OCI-LY1 (cell line): ENCODE data around the gene TSPAN12.

Experiments used
- H2AFZ ChIP-seq: fragments of 200-600 bp; sonication (generic), shearing (Covaris generic); 2 replicates; pipeline ENCODE4 v1.6.0; 2014; ENCODE audit warnings: antibody characterized with exemption, mild to moderate bottlenecking, low read length
- H3F3A ChIP-seq: fragments of 200-600 bp; sonication (generic), shearing (Covaris generic); 2 replicates; pipeline ENCODE4 v1.6.0; 2014; ENCODE audit warnings: mild to moderate bottlenecking, antibody characterized with exemption, low read length, moderate library complexity; ENCODE audit not compliant: insufficient read depth
- H3K27ac ChIP-seq: fragments of 200-600 bp; sonication (generic); 2 replicates; pipeline ENCODE4 v1.5.1; 2014; ENCODE audit warnings: low read length, mixed run types, mild to moderate bottlenecking, low read depth; ENCODE audit not compliant: poor library complexity, severe bottlenecking
- H3K27me3 ChIP-seq: fragments of 200-600 bp; sonication (generic); 2 replicates; pipeline ENCODE4 v1.6.0; 2014; ENCODE audit warnings: antibody characterized with exemption, mild to moderate bottlenecking, low read length, moderate library complexity; ENCODE audit not compliant: insufficient read depth
- H3K36me3 ChIP-seq: fragments of 200-600 bp; sonication (generic); 2 replicates; pipeline ENCODE4 v1.6.1; 2014; ENCODE audit warnings: mild to moderate bottlenecking, antibody characterized with exemption, low read length, moderate library complexity, mixed read lengths; ENCODE audit not compliant: insufficient read depth
- H3K4me1 ChIP-seq: fragments of 200-600 bp; sonication (generic); 2 replicates; pipeline ENCODE4 v1.5.1; 2014; ENCODE audit warnings: mild to moderate bottlenecking, low read length, moderate library complexity; ENCODE audit not compliant: insufficient read depth, severe bottlenecking
- H3K4me2 ChIP-seq: fragments of 200-600 bp; sonication (generic), shearing (Covaris generic); 2 replicates; pipeline ENCODE4 v1.6.1; 2014; ENCODE audit warnings: low read length
- H3K4me3 ChIP-seq: fragments of 200-600 bp; sonication (generic); 2 replicates; pipeline ENCODE4 v1.5.1; 2014; ENCODE audit warnings: low read length, low read depth, mild to moderate bottlenecking, mixed read lengths; ENCODE audit not compliant: poor library complexity, severe bottlenecking
- H3K79me2 ChIP-seq: fragments of 200-600 bp; shearing (Covaris generic); 2 replicates; pipeline ENCODE4 v1.6.1; 2016; ENCODE audit warnings: mixed run types, low read length, mixed read lengths; ENCODE audit not compliant: insufficient read depth
- H3K9ac ChIP-seq: fragments of 200-600 bp; sonication (generic), shearing (Covaris generic); 2 replicates; pipeline ENCODE4 v1.6.1; 2014; ENCODE audit warnings: mild to moderate bottlenecking, low read length, mixed read lengths
- H3K9me2 ChIP-seq: fragments of 200-600 bp; sonication (generic), shearing (Covaris generic); 2 replicates; pipeline ENCODE4 v1.6.1; 2014; ENCODE audit warnings: low read depth, mild to moderate bottlenecking, low read length, mixed read lengths
- H3K9me3 ChIP-seq: fragments of 200-600 bp; shearing (Covaris generic); 2 replicates; pipeline ENCODE4 v1.6.1; 2014; ENCODE audit warnings: low read length, mixed read lengths
- H4K20me1 ChIP-seq: fragments of 200-600 bp; sonication (generic), shearing (Covaris generic); 2 replicates; pipeline ENCODE4 v1.6.0; 2016; ENCODE audit warnings: mild to moderate bottlenecking, low read length; ENCODE audit not compliant: insufficient read depth
- EZH2 ChIP-seq: fragments of 200-600 bp; sonication (generic), shearing (Covaris generic); IDR thresholded peaks from 2 replicates; pipeline ENCODE4 v1.8.0; 2017; ENCODE audit warnings: borderline replicate concordance, mixed run types, mild to moderate bottlenecking, antibody characterized with exemption, low read length, moderate library complexity, mixed read lengths
- TF ChIP-seq, protein P1 (sequence below): fragments of 200-600 bp; sonication (generic), shearing (Covaris generic); IDR thresholded peaks from 2 replicates; pipeline ENCODE4 v1.5.1; 2017; ENCODE audit warnings: mild to moderate bottlenecking, antibody characterized with exemption, low read length, moderate library complexity, mixed read lengths

The TSPAN12 gene

DNA sequence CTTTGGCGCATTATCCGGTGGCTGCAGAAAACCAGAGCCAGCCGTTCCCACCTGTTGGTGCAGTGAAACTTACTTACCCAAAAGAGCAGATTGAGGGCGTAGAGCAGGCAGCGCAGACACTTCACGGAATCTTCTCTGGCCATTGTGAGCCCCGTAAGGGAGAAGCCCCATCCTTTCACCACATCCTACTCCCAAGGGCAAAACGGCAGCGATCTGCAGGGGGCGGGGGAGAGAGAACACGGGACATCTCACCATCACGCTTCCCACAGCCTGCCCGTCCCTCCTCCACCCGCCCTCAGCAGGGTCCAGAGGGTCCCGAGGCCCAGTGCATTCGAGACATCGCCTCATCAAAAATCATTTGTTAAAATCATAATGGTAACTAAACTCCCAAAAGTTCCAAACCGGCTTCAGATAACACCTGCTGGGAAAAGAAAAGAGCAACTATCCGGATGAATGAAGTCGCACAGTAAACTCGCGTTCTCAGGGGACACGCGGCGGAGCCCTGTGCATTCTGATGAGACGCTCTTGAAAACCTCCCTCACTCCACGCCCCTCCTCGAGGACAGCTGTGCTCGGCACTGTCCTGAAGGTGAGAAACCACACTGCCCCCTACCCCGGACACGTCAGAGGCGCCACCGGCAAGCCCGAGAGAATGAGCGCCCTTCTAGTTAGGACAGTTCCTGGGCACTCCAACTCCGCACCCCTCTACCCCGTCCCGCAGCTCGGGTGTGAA is 1.2 kb downstream of the TSPAN12 start:
- Histone ChIP-seq H3K9me3 (no peaks in the 10 kb centered on the region), H3K36me3 (no peaks in the 10 kb centered on the region), H2AFZ (no peak overlapping the region), H3K4me2 (peak overlapping the region; percentile 80), H3K4me3 (peak overlapping the region; percentile 66), H3K4me1 (peaks cover 11% of the 10 kb centered on the region), H3K79me2 (no peaks in the 10 kb centered on the region), H3K27me3 (no peaks in the 10 kb centered on the region), H3F3A (no peaks in the 10 kb centered on the region), H3K9me2 (no peaks in the 10 kb centered on the region), H4K20me1 (no peaks in the 10 kb centered on the region), H3K9ac (no peak overlapping the region), H3K27ac (no peak overlapping the region)
- TF ChIP-seq, protein P1, sequence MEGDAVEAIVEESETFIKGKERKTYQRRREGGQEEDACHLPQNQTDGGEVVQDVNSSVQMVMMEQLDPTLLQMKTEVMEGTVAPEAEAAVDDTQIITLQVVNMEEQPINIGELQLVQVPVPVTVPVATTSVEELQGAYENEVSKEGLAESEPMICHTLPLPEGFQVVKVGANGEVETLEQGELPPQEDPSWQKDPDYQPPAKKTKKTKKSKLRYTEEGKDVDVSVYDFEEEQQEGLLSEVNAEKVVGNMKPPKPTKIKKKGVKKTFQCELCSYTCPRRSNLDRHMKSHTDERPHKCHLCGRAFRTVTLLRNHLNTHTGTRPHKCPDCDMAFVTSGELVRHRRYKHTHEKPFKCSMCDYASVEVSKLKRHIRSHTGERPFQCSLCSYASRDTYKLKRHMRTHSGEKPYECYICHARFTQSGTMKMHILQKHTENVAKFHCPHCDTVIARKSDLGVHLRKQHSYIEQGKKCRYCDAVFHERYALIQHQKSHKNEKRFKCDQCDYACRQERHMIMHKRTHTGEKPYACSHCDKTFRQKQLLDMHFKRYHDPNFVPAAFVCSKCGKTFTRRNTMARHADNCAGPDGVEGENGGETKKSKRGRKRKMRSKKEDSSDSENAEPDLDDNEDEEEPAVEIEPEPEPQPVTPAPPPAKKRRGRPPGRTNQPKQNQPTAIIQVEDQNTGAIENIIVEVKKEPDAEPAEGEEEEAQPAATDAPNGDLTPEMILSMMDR = peak; percentile 27; the same call in 1 of the 2 replicates
- no peak for TF ChIP-seq EZH2

DNA sequence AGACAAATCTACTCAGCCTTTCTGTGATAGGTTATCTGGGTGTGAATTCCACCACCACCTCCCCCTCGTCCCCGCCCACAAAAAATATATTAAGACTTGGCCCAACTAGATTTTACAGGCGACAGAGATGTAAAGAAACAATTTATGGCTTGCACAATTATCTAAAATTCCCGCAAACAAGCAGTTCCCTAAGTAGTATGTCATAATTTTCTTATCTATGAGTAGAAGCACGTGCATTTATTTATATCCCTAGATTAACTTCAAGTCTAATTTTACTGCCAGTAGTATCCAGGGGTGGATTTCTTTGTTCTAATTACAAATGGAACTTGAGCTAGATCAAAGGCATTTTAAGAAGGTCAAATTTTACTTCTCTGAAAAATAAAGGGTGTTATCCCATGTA is 1.7 kb downstream of the TSPAN12 start:
- Histone ChIP-seq H3K36me3 (no peaks in the 10 kb centered on the region), H3F3A (no peaks in the 10 kb centered on the region), H3K9ac (no peak overlapping the region), H3K4me3 (no peak overlapping the region), H3K4me1 (peaks cover 11% of the 10 kb centered on the region), H3K27me3 (no peaks in the 10 kb centered on the region), H3K9me2 (no peaks in the 10 kb centered on the region), H3K27ac (no peak overlapping the region), H3K79me2 (no peaks in the 10 kb centered on the region), H3K4me2 (peak overlapping the region; percentile 80; the same call in 1 of the 2 replicates), H2AFZ (no peak overlapping the region), H3K9me3 (no peaks in the 10 kb centered on the region), H4K20me1 (no peaks in the 10 kb centered on the region)
- TF ChIP-seq, protein P1 = no peak
- TF ChIP-seq EZH2 = no peak

- Histone ChIP-seq H3K4me1 (peaks cover 6% of the 10 kb centered on the region), H3K9ac (no peak overlapping the region), H3K4me2 (no peak overlapping the region), H3K4me3 (no peak overlapping the region), H3K9me3 (no peaks in the 10 kb centered on the region), H3F3A (no peaks in the 10 kb centered on the region), H3K27me3 (no peaks in the 10 kb centered on the region), H2AFZ (no peak overlapping the region), H3K79me2 (no peaks in the 10 kb centered on the region), H3K9me2 (no peaks in the 10 kb centered on the region), H3K27ac (no peak overlapping the region), H4K20me1 (no peaks in the 10 kb centered on the region), H3K36me3 (no peaks in the 10 kb centered on the region)
- TF ChIP-seq EZH2 = no peak
- TF ChIP-seq, protein P1 = no peak
Observed at GRCh38 chr7:120852700-120853099, 5.2 kb downstream of the TSPAN12 start.
